MM.1S (cell line): ENCODE measurements around the gene SYP.

ENCODE experiments used
- DNase-seq: peaks from one replicate; pipeline ENCODE4 v3.0.0-alpha.2; 2015
- H2AFZ ChIP-seq: fragments of 300-600 bp; sonication (generic); 2 replicates; pipeline ENCODE4 v1.6.0; 2016; ENCODE audit warnings: antibody characterized with exemption, low read length
- H3F3A ChIP-seq: fragments of 300-600 bp; sonication (generic); 2 replicates; pipeline ENCODE4 v1.6.1; 2016; ENCODE audit warnings: mild to moderate bottlenecking, antibody characterized with exemption, low read length, moderate library complexity, mixed read lengths; ENCODE audit not compliant: insufficient read depth
- H3K27ac ChIP-seq: fragments of 300-600 bp; sonication (generic); 2 replicates; pipeline ENCODE4 v1.5.1; 2016; ENCODE audit warnings: mild to moderate bottlenecking, low read length
- H3K27me3 ChIP-seq: fragments of 300-600 bp; sonication (generic); replicated peaks from 2 replicates; pipeline ENCODE4 v1.6.0; 2016; ENCODE audit warnings: low read length; ENCODE audit not compliant: insufficient read depth
- H3K36me3 ChIP-seq: fragments of 300-600 bp; sonication (generic); replicated peaks from 2 replicates; pipeline ENCODE4 v1.6.1; 2016; ENCODE audit warnings: mild to moderate bottlenecking, low read length, mixed read lengths; ENCODE audit not compliant: insufficient read depth
- H3K4me1 ChIP-seq: fragments of 300-600 bp; sonication (generic); 2 replicates; pipeline ENCODE4 v1.6.1; 2016; ENCODE audit warnings: low read length, mixed read lengths
- H3K4me2 ChIP-seq: fragments of 300-600 bp; sonication (generic); 2 replicates; pipeline ENCODE4 v1.6.0; 2016; ENCODE audit warnings: low read depth, low read length
- H3K4me3 ChIP-seq: fragments of 300-600 bp; sonication (generic); 2 replicates; pipeline ENCODE4 v1.5.1; 2016; ENCODE audit warnings: low read length, mixed read lengths
- H3K79me2 ChIP-seq: fragments of 300-600 bp; sonication (generic); 2 replicates; pipeline ENCODE4 v1.6.1; 2016; ENCODE audit warnings: mixed run types, low read length, mixed read lengths
- H3K9ac ChIP-seq: fragments of 300-600 bp; sonication (generic); 2 replicates; pipeline ENCODE4 v1.6.1; 2016; ENCODE audit warnings: low read length, mixed read lengths
- H3K9me2 ChIP-seq: fragments of 300-600 bp; sonication (generic); replicated peaks from 2 replicates; pipeline ENCODE4 v1.6.1; 2016; ENCODE audit warnings: mild to moderate bottlenecking, low read length, mixed read lengths; ENCODE audit not compliant: insufficient read depth
- H3K9me3 ChIP-seq: fragments of 300-600 bp; sonication (generic); replicated peaks from 2 replicates; pipeline ENCODE4 v1.6.1; 2016; ENCODE audit warnings: mild to moderate bottlenecking, low read length, mixed read lengths; ENCODE audit not compliant: insufficient read depth
- H4K20me1 ChIP-seq: fragments of 300-600 bp; sonication (generic); 2 replicates; pipeline ENCODE4 v1.6.1; 2016; ENCODE audit warnings: mild to moderate bottlenecking, low read length, moderate library complexity, mixed read lengths; ENCODE audit not compliant: insufficient read depth
- EZH2 ChIP-seq: fragments of 300-600 bp; sonication (generic); optimal IDR thresholded peaks from 2 replicates; pipeline ENCODE3; 2017; ENCODE audit warnings: low read depth, mild to moderate bottlenecking, antibody characterized with exemption, low read length, mixed read lengths
- EZH2phosphoT487 ChIP-seq: fragments of 300-600 bp; sonication (generic); IDR thresholded peaks from 2 replicates; pipeline ENCODE4 v1.6.1; 2018; ENCODE audit warnings: antibody characterized with exemption, low read length
- TF ChIP-seq, protein P1 (sequence below): fragments of 300-600 bp; sonication (generic); IDR thresholded peaks from 2 replicates; pipeline ENCODE4 v1.5.1; 2016; ENCODE audit warnings: antibody characterized with exemption, low read length, mixed read lengths

Gene SYP

DNA sequence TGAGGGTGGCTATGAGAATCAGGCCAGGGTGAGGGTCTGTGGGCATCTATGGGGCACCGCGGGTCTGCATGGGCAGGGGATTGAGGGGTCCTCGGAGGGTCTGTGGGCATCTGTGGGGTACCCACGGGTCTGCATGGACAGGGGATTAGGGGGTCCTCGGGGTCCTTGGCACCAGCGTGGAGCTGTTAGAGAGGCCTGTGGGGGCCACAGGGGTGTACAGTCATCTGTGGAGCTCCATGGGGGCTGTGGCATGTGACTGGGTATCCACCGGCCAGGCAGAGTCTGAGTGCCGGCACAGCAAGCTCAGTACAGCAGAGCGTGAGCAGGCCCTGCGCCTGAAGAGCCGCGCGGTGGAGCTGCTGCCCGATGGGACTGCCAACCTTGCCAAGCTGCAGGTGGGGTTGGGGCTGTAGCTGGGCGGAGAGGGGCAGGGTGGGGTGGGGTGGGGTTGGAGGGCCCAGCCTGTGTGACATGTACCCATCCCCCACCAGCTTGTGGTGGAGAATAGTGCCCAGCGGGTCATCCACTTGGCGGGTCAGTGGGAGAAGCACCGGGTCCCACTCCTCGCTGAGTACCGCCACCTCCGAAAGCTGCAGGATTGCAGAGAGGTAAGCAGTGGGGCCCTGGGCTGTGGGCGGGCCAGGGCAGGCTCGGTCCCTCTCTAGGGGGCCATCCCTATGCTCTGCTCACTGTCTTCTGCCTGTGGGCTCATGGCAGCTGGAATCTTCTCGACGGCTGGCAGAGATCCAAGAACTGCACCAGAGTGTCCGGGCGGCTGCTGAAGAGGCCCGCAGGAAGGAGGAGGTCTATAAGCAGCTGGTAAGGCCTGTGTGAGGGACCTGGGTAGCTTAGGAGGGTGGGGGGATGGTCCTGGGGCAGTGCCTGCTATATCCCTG, 48.2 kb upstream of the SYP start:
- no peaks in the 10 kb centered on the region for H3K9me2 ChIP-seq
- H3K9ac ChIP-seq = no peak overlapping the region
- no peak overlapping the region for H3K4me3 ChIP-seq
- no peaks in the 10 kb centered on the region for H3K79me2 ChIP-seq
- H4K20me1 ChIP-seq = no peaks in the 10 kb centered on the region
- H3K9me3 ChIP-seq = no peaks in the 10 kb centered on the region
- H2AFZ ChIP-seq = no peak overlapping the region
- no peak overlapping the region for H3K4me2 ChIP-seq
- H3F3A ChIP-seq = no peaks in the 10 kb centered on the region
- H3K36me3 ChIP-seq = no peaks in the 10 kb centered on the region
- DNase-seq = no peak
- H3K4me1 ChIP-seq = no peaks in the 10 kb centered on the region
- no peak overlapping the region for H3K27ac ChIP-seq
- no peaks in the 10 kb centered on the region for H3K27me3 ChIP-seq
- no peak for TF ChIP-seq EZH2
- TF ChIP-seq, protein P1, sequence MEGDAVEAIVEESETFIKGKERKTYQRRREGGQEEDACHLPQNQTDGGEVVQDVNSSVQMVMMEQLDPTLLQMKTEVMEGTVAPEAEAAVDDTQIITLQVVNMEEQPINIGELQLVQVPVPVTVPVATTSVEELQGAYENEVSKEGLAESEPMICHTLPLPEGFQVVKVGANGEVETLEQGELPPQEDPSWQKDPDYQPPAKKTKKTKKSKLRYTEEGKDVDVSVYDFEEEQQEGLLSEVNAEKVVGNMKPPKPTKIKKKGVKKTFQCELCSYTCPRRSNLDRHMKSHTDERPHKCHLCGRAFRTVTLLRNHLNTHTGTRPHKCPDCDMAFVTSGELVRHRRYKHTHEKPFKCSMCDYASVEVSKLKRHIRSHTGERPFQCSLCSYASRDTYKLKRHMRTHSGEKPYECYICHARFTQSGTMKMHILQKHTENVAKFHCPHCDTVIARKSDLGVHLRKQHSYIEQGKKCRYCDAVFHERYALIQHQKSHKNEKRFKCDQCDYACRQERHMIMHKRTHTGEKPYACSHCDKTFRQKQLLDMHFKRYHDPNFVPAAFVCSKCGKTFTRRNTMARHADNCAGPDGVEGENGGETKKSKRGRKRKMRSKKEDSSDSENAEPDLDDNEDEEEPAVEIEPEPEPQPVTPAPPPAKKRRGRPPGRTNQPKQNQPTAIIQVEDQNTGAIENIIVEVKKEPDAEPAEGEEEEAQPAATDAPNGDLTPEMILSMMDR = no peak
- no peak for TF ChIP-seq EZH2phosphoT487

DNA sequence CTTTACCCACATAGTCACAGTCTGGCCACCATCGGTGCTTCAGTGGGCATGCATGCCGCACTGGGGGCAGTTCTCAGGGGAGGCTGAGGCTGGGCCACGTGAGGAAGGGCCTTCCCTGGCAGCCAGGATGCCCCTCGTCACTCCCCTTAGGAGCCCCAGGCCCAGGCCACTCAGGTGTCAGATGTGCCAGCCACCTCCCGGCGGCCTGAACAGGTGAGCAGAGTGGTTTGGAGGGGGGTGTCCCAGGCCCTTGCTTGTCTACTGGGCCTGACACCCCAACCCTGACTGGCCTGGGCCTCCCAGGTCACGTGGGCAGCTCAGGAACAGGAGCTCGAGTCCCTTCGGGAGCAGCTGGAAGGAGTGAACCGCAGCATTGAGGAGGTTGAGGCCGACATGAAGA, 47.4 kb upstream of the SYP start:
- Histone ChIP-seq H3K27ac (no peak overlapping the region), H3K27me3 (no peaks in the 10 kb centered on the region), H3K36me3 (no peaks in the 10 kb centered on the region), H3K9me3 (no peaks in the 10 kb centered on the region), H3K9ac (no peak overlapping the region), H3F3A (no peaks in the 10 kb centered on the region), H4K20me1 (no peaks in the 10 kb centered on the region), H3K4me3 (no peak overlapping the region), H3K9me2 (no peaks in the 10 kb centered on the region), H2AFZ (no peak overlapping the region), H3K4me2 (no peak overlapping the region), H3K79me2 (no peaks in the 10 kb centered on the region), H3K4me1 (no peaks in the 10 kb centered on the region)
- TF ChIP-seq EZH2phosphoT487 (no peak), EZH2 (no peak)
- TF ChIP-seq, protein P1 = no peak
- no peak for DNase-seq

- H3K27ac ChIP-seq = no peak overlapping the region
Observed at GRCh38 chrX:49246541-49246940, 46.5 kb upstream of the SYP start.

More at GRCh38 chrX:49246541-49246940, 46.5 kb upstream of the SYP start:
- Histone ChIP-seq H3K9ac (no peak overlapping the region), H3K9me2 (no peaks in the 10 kb centered on the region), H3K79me2 (no peaks in the 10 kb centered on the region), H3K4me3 (no peak overlapping the region), H2AFZ (no peak overlapping the region), H3K9me3 (no peaks in the 10 kb centered on the region), H3F3A (no peaks in the 10 kb centered on the region), H3K4me1 (no peaks in the 10 kb centered on the region), H3K36me3 (no peaks in the 10 kb centered on the region), H3K4me2 (no peak overlapping the region), H4K20me1 (no peaks in the 10 kb centered on the region), H3K27me3 (no peaks in the 10 kb centered on the region)
- no peak for DNase-seq
- no peak for TF ChIP-seq EZH2
- TF ChIP-seq, protein P1 = no peak
- TF ChIP-seq EZH2phosphoT487 = no peak
